Astrocyte of the spinal cord (primary cell): ENCODE data around the gene CEP131.

ENCODE experiments used
- DNase-seq: peaks from one replicate; pipeline ENCODE4 v3.0.0; 2011; ENCODE audit warnings: low read depth, low spot score
- H3K4me3 ChIP-seq: 2 replicates; pipeline ENCODE4 v1.5.1; 2011; ENCODE audit warnings: low read depth, mild to moderate bottlenecking, low read length, moderate library complexity
- in situ Hi-C: cut with HindIII; loops from 2 replicates; pipeline ENCODE4 v1.10.0; 2017; ENCODE audit warnings: low sequenced_read_pairs
- TF ChIP-seq, protein P1 (sequence below): IDR thresholded peaks from 2 replicates; pipeline ENCODE4 v1.5.1; 2012; ENCODE audit warnings: low read depth, mild to moderate bottlenecking, low read length, inconsistent platforms

CEP131 gene

DNA sequence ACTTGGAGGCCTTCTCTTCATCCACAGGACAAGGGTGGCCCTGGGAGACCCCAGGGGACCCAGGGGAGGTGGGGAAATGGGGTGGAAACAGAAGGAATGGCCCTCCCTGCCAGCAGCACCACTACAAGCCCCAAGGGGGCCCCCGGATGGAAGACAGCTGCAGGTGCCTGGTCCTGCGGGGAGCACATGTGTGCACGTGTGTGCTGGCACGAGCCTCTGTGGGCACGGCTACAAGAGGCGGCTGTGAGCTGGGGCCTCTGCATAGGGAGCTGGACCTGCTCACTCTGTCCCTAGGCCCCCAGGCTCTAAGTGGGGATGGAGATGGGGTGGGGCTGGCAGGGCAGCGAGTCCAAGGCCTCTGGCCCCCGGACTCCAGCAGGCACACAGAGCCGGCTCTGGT is 43.5 kb downstream of the CEP131 start:
- TF ChIP-seq, protein P1, sequence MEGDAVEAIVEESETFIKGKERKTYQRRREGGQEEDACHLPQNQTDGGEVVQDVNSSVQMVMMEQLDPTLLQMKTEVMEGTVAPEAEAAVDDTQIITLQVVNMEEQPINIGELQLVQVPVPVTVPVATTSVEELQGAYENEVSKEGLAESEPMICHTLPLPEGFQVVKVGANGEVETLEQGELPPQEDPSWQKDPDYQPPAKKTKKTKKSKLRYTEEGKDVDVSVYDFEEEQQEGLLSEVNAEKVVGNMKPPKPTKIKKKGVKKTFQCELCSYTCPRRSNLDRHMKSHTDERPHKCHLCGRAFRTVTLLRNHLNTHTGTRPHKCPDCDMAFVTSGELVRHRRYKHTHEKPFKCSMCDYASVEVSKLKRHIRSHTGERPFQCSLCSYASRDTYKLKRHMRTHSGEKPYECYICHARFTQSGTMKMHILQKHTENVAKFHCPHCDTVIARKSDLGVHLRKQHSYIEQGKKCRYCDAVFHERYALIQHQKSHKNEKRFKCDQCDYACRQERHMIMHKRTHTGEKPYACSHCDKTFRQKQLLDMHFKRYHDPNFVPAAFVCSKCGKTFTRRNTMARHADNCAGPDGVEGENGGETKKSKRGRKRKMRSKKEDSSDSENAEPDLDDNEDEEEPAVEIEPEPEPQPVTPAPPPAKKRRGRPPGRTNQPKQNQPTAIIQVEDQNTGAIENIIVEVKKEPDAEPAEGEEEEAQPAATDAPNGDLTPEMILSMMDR: no peak
- H3K4me3 ChIP-seq: no peak overlapping the region
- in situ Hi-C loops: no loop called here
- no peak for DNase-seq

DNA sequence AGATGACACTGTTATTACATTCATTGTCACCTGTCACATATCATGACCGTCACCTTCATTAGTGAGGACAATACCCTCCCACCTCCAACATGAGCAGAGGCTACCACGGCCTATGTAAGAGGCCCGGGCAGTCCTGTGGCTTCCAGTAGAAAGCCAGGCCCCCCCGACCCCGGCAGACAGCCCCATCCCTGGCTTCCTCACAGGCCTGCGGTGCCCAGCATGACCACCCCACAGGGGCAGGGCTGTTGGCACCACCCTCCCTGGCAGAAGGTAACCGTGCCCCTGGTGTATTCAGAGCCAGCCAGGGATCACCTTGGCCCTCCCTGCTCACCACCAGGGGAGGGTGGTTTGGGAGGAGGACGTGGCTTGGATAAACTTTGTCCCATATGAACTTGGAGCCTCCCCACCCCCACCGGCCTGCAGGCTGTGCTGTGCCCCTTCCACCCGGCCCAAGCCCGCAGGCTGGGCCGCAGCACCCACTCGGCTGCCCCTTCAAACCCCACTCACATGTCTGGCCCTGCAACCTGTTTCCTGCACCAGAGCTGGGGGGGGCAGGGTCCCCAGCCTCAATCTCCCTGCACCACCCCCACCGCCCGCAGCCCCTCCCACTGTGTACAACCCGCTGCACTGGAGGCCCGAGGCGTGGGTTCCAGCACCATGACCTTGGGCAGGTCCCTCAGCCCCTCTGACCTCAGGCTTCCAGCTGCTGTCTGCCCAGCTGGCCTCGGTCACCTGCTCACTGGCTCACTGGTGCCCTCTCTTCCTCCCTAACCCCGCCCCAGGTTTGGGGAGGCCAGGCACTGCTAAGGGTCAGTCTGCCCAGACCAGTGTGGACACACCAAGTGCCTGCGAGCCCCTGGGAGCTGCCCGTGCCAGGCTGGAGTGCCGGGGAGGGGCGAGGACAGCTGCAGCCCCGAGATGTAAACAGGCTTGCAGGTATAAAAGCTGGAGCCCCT is 44.4 kb downstream of the CEP131 start:
- in situ Hi-C loops: no loop called here
- DNase-seq: no peak
- TF ChIP-seq, protein P1: no peak
- no peak overlapping the region for H3K4me3 ChIP-seq

- TF ChIP-seq, protein P1: no peak
- DNase-seq: no peak
- no peak overlapping the region for H3K4me3 ChIP-seq
- in situ Hi-C loops: no loop called here
These were observed 46.1 kb downstream of the CEP131 start for GRCh38 chr17:81176666-81177065.

- TF ChIP-seq, protein P1: no peak
- H3K4me3 ChIP-seq: no peak overlapping the region
- DNase-seq: no peak
- in situ Hi-C loops: no loop called here
These were observed 49.0 kb downstream of the CEP131 start for GRCh38 chr17:81173762-81174155.

- in situ Hi-C loops: no loop called here
- no peak overlapping the region for H3K4me3 ChIP-seq
- DNase-seq: no peak
- TF ChIP-seq, protein P1: no peak
These were observed 49.6 kb downstream of the CEP131 start for GRCh38 chr17:81173052-81173761.

DNA sequence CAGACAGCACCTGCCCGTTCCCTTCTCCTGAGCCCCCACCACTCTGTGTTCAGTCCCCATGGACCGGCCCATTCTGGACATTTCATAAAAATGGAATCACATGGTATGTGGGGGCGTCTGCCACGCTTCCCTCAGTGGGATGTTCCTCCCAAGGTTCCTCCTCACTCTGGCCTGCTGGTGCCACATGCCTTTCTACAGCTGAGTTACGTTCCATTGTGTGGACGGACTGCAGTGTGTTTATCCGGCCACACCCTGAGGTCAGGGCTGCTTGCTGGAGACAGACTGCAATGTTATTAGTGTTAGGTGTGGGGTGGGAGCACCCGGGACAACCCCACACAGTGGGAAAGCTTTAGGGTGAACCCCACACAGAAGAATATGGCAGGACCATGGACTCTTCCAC is 50.8 kb downstream of the CEP131 start:
- no peak overlapping the region for H3K4me3 ChIP-seq
- DNase-seq: peak; percentile 3
- TF ChIP-seq, protein P1: no peak
- in situ Hi-C loops: no loop called here
